SK-N-MC (cell line): ENCODE results near the gene DNAH10.

Experiments used
- EZH2 ChIP-seq: fragments of 200-600 bp; sonication (generic); IDR thresholded peaks from one replicate; pipeline ENCODE4 v1.6.1; 2017; ENCODE audit warnings: antibody characterized with exemption
- POLR2AphosphoS5 ChIP-seq: IDR thresholded peaks from 2 replicates; pipeline ENCODE4 v1.6.1; 2012; ENCODE audit warnings: mild to moderate bottlenecking, low read depth, low read length, borderline replicate concordance

DNA sequence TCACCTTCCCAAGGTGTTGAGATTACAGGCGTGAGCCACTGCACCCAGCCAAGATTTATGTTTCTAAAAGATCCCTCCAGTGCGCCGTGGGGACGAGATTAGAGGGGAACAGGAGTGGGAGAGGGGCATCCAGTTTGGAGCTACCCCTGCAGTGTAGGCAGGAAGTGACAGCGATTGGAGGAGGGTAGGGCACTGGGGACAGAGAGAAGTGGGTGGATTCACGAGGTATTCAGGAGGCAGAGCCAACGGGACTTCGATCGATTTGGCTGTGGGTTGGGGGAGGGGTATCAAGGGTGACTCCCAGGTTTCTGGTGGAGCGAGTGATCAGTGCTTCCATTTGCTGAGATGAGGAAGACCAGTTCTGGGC lies 128.4 kb downstream of the DNAH10 start:
- TF ChIP-seq EZH2 (no peak), POLR2AphosphoS5 (no peak)
